Vagina (tissue), 1 donor: ENCODE data around the gene EPN1. TPM values are rescaled to one million over a fixed set of nuclear protein-coding genes. Genes with fewer than 3 reads are reported as not detected.

Source experiments
- small RNA-seq: library from RNA; depleted of rRNA; stranded (forward); fragments of <200 nt; gene quantifications from one replicate; pipeline ENCODE3, GENCODE V24; 2016
- total RNA-seq: library from RNA; depleted of rRNA; stranded (reverse); fragments of >200 nt; gene quantifications from one replicate; pipeline ENCODE4 v1.2.3, GENCODE V29; 2016

EPN1 gene
- total RNA-seq, 1 donor from 2014 or later, result 43.7 TPM

Small RNA genes lying within 50 kb of the gene (small RNA-seq; reads per million reads assigned to genes)
- not detected for gene AC010525.2

Other genes starting within 250 kb of the EPN1 start
- 0.25 TPM for gene SHISA7, start 231.9 kb upstream of the EPN1 start, total RNA-seq
- 61.4 TPM for gene ISOC2, start 213.6 kb upstream of the EPN1 start, total RNA-seq
- gene C19orf85, start 210.5 kb upstream of the EPN1 start, total RNA-seq, result not detected
- 2.7 TPM for gene ZNF628, start 198.6 kb upstream of the EPN1 start, total RNA-seq
- 14.2 TPM for gene NAT14, start 190.0 kb upstream of the EPN1 start, total RNA-seq
- 13.5 TPM for gene SSC5D, start 186.8 kb upstream of the EPN1 start, total RNA-seq
- not detected for gene SBK2, start 138.1 kb upstream of the EPN1 start, total RNA-seq
- not detected for gene SBK3, start 129.7 kb upstream of the EPN1 start, total RNA-seq
- gene ZNF579, start 94.4 kb upstream of the EPN1 start, total RNA-seq, result 3.2 TPM
- gene FIZ1, start 75.7 kb upstream of the EPN1 start, total RNA-seq, result 5.4 TPM
- 15.5 TPM for gene ZNF524, start 74.9 kb upstream of the EPN1 start, total RNA-seq
- 8.8 TPM for gene ZNF865, start 69.6 kb upstream of the EPN1 start, total RNA-seq
- 5.2 TPM for gene ZNF784, start 50.7 kb upstream of the EPN1 start, total RNA-seq
- gene ZNF580, start 34.2 kb upstream of the EPN1 start, total RNA-seq, result 30.9 TPM
- gene ZNF581, start 31.6 kb upstream of the EPN1 start, total RNA-seq, result 15.5 TPM
- gene CCDC106, start 27.0 kb upstream of the EPN1 start, total RNA-seq, result 8.3 TPM
- 145 TPM for gene U2AF2, start 20.2 kb upstream of the EPN1 start, total RNA-seq
- not detected for gene NLRP9, start 63.2 kb downstream of the EPN1 start, total RNA-seq
- not detected for gene RFPL4A, start 83.9 kb downstream of the EPN1 start, total RNA-seq
- gene RFPL4AL1, start 93.9 kb downstream of the EPN1 start, total RNA-seq, result not detected
- gene NLRP11, start 156.8 kb downstream of the EPN1 start, total RNA-seq, result not detected
- not detected for gene NLRP4, start 161.3 kb downstream of the EPN1 start, total RNA-seq